ENCODE data around the gene ERC2.

Gene ERC2

DNA sequence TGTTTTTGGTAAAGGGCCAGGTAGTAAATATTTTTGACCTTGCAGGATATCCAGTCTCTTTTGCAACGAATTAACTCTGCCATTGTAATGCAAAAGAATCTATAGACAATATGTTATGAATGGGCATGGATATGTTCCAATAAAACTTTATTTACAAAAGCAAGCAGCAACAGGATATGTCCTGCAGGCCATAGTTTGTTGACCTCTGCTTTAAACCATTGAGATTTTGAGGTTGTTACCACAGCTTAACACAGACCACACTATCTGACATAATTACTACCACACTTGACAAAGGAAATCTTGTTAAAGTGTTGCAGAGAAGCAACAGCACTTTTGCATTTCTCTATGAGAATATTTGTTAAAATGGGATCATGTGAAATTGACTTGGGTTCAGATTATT lies 349.3 kb downstream of the ERC2 start:
- DNase-seq (ENCODE audit: low read depth): no peak
- no peak overlapping the region for H3K4me3 ChIP-seq (ENCODE audit: low read length)

DNA sequence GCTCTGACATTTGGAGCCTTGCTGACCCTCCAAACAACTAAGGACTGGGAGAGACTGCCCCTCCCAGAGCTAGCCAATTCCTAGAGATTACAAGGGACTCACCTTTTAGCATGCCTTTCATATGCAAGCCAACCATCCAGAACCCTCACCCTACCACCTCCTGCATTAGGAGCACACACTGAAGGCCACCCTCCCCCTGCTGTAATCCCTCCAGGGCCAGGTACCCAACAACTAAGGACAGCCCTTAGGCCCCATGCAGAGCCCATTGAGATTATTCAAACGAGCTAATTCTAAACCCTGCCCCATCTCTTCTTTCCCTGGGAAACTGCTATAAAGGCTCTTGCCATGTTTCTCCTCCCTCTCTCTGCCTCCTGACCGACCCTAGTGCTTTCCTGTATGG lies 352.6 kb downstream of the ERC2 start:
- Histone ChIP-seq H3K9me3 (ENCODE audit: control insufficient read depth, low read length) (peaks cover 7% of the 10 kb centered on the region), H3K9ac (ENCODE audit: low read length) (no peak overlapping the region), H3K4me3 (ENCODE audit: low read length) (no peak overlapping the region), H3K27me3 (replicated peaks; ENCODE audit: control insufficient read depth, insufficient read depth, low read length) (no peaks in the 10 kb centered on the region), H3K4me1 (ENCODE audit: control insufficient read depth, insufficient read depth, low read length) (peaks cover 16% of the 10 kb centered on the region), H3K36me3 (ENCODE audit: control insufficient read depth, insufficient read depth, low read length, severe bottlenecking) (no peaks in the 10 kb centered on the region)
- no peak for DNase-seq (ENCODE audit: low read depth)

More for the DNA sequence above, 349.3 kb downstream of the ERC2 start:
- Histone ChIP-seq H3K27me3 (replicated peaks; ENCODE audit: control insufficient read depth, insufficient read depth, low read length) (no peaks in the 10 kb centered on the region), H3K4me1 (ENCODE audit: control insufficient read depth, insufficient read depth, low read length) (peaks cover 16% of the 10 kb centered on the region), H3K9ac (ENCODE audit: low read length) (no peak overlapping the region), H3K36me3 (ENCODE audit: control insufficient read depth, insufficient read depth, low read length, severe bottlenecking) (no peaks in the 10 kb centered on the region), H3K9me3 (ENCODE audit: control insufficient read depth, low read length) (peaks cover 7% of the 10 kb centered on the region)

DNA sequence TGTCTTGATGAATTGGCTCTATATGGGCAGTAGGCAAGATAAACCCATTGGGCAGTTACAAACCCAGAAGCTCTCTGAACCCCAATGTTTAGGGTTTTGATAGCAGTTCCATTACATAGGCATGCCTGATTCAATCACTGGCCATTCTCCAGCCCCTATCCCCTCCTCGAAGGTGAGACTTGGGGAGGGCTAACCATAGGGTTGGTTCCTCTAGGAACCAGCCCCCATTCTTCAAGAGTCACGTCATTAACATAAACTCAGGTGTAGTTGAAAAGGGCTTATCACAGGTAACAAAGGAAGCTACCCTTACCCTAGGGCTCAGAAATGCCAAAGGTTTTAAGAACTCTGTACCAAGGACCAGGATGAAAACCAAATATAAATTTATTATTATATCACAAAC lies 353.1 kb downstream of the ERC2 start:
- Histone ChIP-seq H3K36me3 (ENCODE audit: control insufficient read depth, insufficient read depth, low read length, severe bottlenecking) (no peaks in the 10 kb centered on the region), H3K4me1 (ENCODE audit: control insufficient read depth, insufficient read depth, low read length) (peaks cover 11% of the 10 kb centered on the region), H3K4me3 (ENCODE audit: low read length) (no peak overlapping the region), H3K9me3 (ENCODE audit: control insufficient read depth, low read length) (peaks cover 7% of the 10 kb centered on the region), H3K9ac (ENCODE audit: low read length) (no peak overlapping the region), H3K27me3 (replicated peaks; ENCODE audit: control insufficient read depth, insufficient read depth, low read length) (no peaks in the 10 kb centered on the region)
- no peak for DNase-seq (ENCODE audit: low read depth)

GRCh38 chr3:56113908-56114307 lies 354.4 kb downstream of the ERC2 start:
- Histone ChIP-seq H3K36me3 (ENCODE audit: control insufficient read depth, insufficient read depth, low read length, severe bottlenecking) (no peaks in the 10 kb centered on the region), H3K9ac (ENCODE audit: low read length) (no peak overlapping the region), H3K4me1 (ENCODE audit: control insufficient read depth, insufficient read depth, low read length) (peaks cover under 1% of the 10 kb centered on the region), H3K4me3 (ENCODE audit: low read length) (no peak overlapping the region), H3K9me3 (ENCODE audit: control insufficient read depth, low read length) (peaks cover 7% of the 10 kb centered on the region), H3K27me3 (replicated peaks; ENCODE audit: control insufficient read depth, insufficient read depth, low read length) (no peaks in the 10 kb centered on the region)
- DNase-seq (ENCODE audit: low read depth): no peak

GRCh38 chr3:56113231-56113630 lies 355.0 kb downstream of the ERC2 start:
- Histone ChIP-seq H3K27me3 (replicated peaks; ENCODE audit: control insufficient read depth, insufficient read depth, low read length) (no peaks in the 10 kb centered on the region), H3K4me1 (ENCODE audit: control insufficient read depth, insufficient read depth, low read length) (no peaks in the 10 kb centered on the region), H3K36me3 (ENCODE audit: control insufficient read depth, insufficient read depth, low read length, severe bottlenecking) (no peaks in the 10 kb centered on the region), H3K4me3 (ENCODE audit: low read length) (no peak overlapping the region), H3K9me3 (ENCODE audit: control insufficient read depth, low read length) (peaks cover 7% of the 10 kb centered on the region), H3K9ac (ENCODE audit: low read length) (no peak overlapping the region)
- DNase-seq (ENCODE audit: low read depth): peak; percentile 15

DNA sequence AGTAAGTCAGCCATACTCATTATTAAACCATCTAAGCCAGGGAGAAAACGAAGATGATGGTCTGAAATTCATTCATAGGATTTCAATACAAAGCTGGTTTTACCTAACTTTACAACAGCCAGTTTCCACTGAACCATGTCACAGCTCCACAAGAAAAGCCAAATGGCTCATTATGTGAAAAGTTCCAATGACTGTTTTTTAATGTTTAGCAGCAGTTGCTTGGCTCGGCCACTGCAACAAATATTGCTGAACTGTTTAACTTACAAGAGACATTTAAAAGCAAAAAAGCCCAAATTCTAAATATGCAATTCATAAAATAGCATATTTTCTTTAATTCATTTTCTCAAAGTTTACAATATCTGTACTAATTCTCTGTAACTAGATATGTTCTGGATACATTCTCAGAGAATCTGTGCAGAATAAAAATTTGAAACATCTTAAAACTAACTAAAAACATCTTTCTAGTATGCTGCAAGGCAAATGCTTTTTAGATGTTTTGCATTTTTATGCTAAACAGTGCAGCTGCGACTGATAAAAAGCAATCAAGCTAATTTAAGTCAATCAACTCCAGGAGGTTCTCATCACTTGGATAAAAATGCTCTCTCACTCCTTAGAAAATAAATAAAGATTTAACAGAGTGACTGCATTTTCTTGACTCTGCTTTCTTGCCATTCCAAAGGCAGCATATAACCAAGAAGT lies 356.5 kb downstream of the ERC2 start:
- H3K27me3 ChIP-seq (replicated peaks; ENCODE audit: control insufficient read depth, insufficient read depth, low read length): no peaks in the 10 kb centered on the region
- no peak overlapping the region for H3K9ac ChIP-seq (ENCODE audit: low read length)
- H3K36me3 ChIP-seq (ENCODE audit: control insufficient read depth, insufficient read depth, low read length, severe bottlenecking): no peaks in the 10 kb centered on the region
- DNase-seq (ENCODE audit: low read depth): peak; percentile 88
- H3K9me3 ChIP-seq (ENCODE audit: control insufficient read depth, low read length): peaks cover 7% of the 10 kb centered on the region
- no peaks in the 10 kb centered on the region for H3K4me1 ChIP-seq (ENCODE audit: control insufficient read depth, insufficient read depth, low read length)
- H3K4me3 ChIP-seq (ENCODE audit: low read length): no peak overlapping the region

GRCh38 chr3:56110886-56111285 lies 357.4 kb downstream of the ERC2 start:
- H3K9me3 ChIP-seq (ENCODE audit: control insufficient read depth, low read length): peaks cover 7% of the 10 kb centered on the region
- no peak for DNase-seq (ENCODE audit: low read depth)

GRCh38 chr3:56107157-56107556 lies 361.1 kb downstream of the ERC2 start:
- no peaks in the 10 kb centered on the region for H3K4me1 ChIP-seq (ENCODE audit: control insufficient read depth, insufficient read depth, low read length)
- H3K27me3 ChIP-seq (replicated peaks; ENCODE audit: control insufficient read depth, insufficient read depth, low read length): peaks cover 4% of the 10 kb centered on the region
- no peaks in the 10 kb centered on the region for H3K36me3 ChIP-seq (ENCODE audit: control insufficient read depth, insufficient read depth, low read length, severe bottlenecking)
- no peak overlapping the region for H3K4me3 ChIP-seq (ENCODE audit: low read length)
- no peaks in the 10 kb centered on the region for H3K9me3 ChIP-seq (ENCODE audit: control insufficient read depth, low read length)
- no peak overlapping the region for H3K9ac ChIP-seq (ENCODE audit: low read length)
- no peak for DNase-seq (ENCODE audit: low read depth)

More at GRCh38 chr3:56110886-56111285, 357.4 kb downstream of the ERC2 start:
- H3K36me3 ChIP-seq (ENCODE audit: control insufficient read depth, insufficient read depth, low read length, severe bottlenecking): no peaks in the 10 kb centered on the region
- no peak overlapping the region for H3K4me3 ChIP-seq (ENCODE audit: low read length)
- H3K27me3 ChIP-seq (replicated peaks; ENCODE audit: control insufficient read depth, insufficient read depth, low read length): no peaks in the 10 kb centered on the region
- no peak overlapping the region for H3K9ac ChIP-seq (ENCODE audit: low read length)
- no peaks in the 10 kb centered on the region for H3K4me1 ChIP-seq (ENCODE audit: control insufficient read depth, insufficient read depth, low read length)

- H3K4me3 ChIP-seq (ENCODE audit: low read length): no peak overlapping the region
- no peaks in the 10 kb centered on the region for H3K36me3 ChIP-seq (ENCODE audit: control insufficient read depth, insufficient read depth, low read length, severe bottlenecking)
- no peak overlapping the region for H3K9ac ChIP-seq (ENCODE audit: low read length)
- no peaks in the 10 kb centered on the region for H3K4me1 ChIP-seq (ENCODE audit: control insufficient read depth, insufficient read depth, low read length)
- peaks cover 9% of the 10 kb centered on the region for H3K27me3 ChIP-seq (replicated peaks; ENCODE audit: control insufficient read depth, insufficient read depth, low read length)
- no peak for DNase-seq (ENCODE audit: low read depth)
- no peaks in the 10 kb centered on the region for H3K9me3 ChIP-seq (ENCODE audit: control insufficient read depth, low read length)
These were observed 366.2 kb downstream of the ERC2 start for GRCh38 chr3:56102032-56102431.

GRCh38 chr3:56101576-56101975 lies 366.7 kb downstream of the ERC2 start:
- Histone ChIP-seq H3K4me1 (ENCODE audit: control insufficient read depth, insufficient read depth, low read length) (no peaks in the 10 kb centered on the region), H3K9ac (ENCODE audit: low read length) (no peak overlapping the region), H3K36me3 (ENCODE audit: control insufficient read depth, insufficient read depth, low read length, severe bottlenecking) (no peaks in the 10 kb centered on the region), H3K9me3 (ENCODE audit: control insufficient read depth, low read length) (no peaks in the 10 kb centered on the region), H3K4me3 (ENCODE audit: low read length) (no peak overlapping the region), H3K27me3 (replicated peaks; ENCODE audit: control insufficient read depth, insufficient read depth, low read length) (peaks cover 9% of the 10 kb centered on the region)
- DNase-seq (ENCODE audit: low read depth): no peak

DNA sequence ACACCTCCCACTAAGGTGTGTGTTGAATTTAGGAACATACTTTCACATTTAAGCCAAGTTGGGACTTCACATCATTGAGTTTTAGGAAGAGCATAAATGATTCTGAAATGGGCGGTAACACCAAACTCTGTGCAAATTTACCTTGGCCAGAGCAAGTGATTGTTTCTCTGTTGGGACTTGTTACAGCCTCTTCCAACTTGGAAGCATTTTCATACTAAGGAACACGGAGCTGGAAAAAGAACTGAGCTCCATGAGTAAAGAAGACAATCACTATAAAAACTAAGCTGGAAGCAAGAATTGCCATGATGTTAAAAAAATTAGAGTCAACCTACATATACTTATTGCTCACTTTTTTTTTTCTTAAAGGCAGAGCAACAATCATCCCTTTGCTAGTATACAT lies 371.3 kb downstream of the ERC2 start:
- no peaks in the 10 kb centered on the region for H3K4me1 ChIP-seq (ENCODE audit: control insufficient read depth, insufficient read depth, low read length)
- H3K9ac ChIP-seq (ENCODE audit: low read length): no peak overlapping the region
- no peak overlapping the region for H3K4me3 ChIP-seq (ENCODE audit: low read length)
- H3K27me3 ChIP-seq (replicated peaks; ENCODE audit: control insufficient read depth, insufficient read depth, low read length): peaks cover 5% of the 10 kb centered on the region
- no peak for DNase-seq (ENCODE audit: low read depth)
- no peaks in the 10 kb centered on the region for H3K9me3 ChIP-seq (ENCODE audit: control insufficient read depth, low read length)
- H3K36me3 ChIP-seq (ENCODE audit: control insufficient read depth, insufficient read depth, low read length, severe bottlenecking): no peaks in the 10 kb centered on the region

DNA sequence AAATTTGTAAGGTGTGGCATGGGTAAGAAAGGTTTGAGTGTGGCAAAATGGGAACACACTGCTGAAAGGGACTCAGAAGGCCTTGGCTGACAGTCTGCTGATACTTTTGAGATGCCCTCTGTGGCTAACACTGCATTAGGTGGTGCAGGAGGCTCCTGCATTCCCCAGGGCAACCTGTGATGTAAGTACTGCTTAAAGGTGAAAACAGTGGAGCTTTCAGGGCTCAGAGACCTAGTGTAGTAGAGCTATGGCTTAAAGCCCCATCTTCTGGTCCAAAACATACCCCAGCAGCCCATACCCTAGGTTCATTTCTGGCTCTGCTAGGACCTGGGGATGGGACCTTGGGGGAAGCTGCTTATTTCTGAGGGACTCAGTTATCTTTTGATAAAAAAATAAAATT lies 374.1 kb downstream of the ERC2 start:
- Histone ChIP-seq H3K9me3 (ENCODE audit: control insufficient read depth, low read length) (no peaks in the 10 kb centered on the region), H3K27me3 (replicated peaks; ENCODE audit: control insufficient read depth, insufficient read depth, low read length) (no peaks in the 10 kb centered on the region), H3K4me3 (ENCODE audit: low read length) (no peak overlapping the region), H3K36me3 (ENCODE audit: control insufficient read depth, insufficient read depth, low read length, severe bottlenecking) (no peaks in the 10 kb centered on the region), H3K4me1 (ENCODE audit: control insufficient read depth, insufficient read depth, low read length) (no peaks in the 10 kb centered on the region), H3K9ac (ENCODE audit: low read length) (no peak overlapping the region)
- no peak for DNase-seq (ENCODE audit: low read depth)

All from adipocyte (in vitro differentiated cells).